HG03097 (cell line): Measurements from ENCODE around the gene CCR5.
"Not testable (repeated sequence)": the region's sequence is repeated elsewhere in the genome, so short reads cannot be mapped to it uniquely, and the experiment has no call there.

Experiments used
- ATAC-seq: cut with Tn5 transposase; IDR thresholded peaks from one replicate; pipeline ENCODE4 v1.9.1; 2021; ENCODE audit not compliant: unreplicated experiment, low FRiP score

Gene CCR5

GRCh38 chr3:46381625-46382024 is 10.9 kb downstream of the CCR5 start:
- no peak for ATAC-seq

- ATAC-seq = no peak
These were observed 12.6 kb downstream of the CCR5 start for GRCh38 chr3:46383211-46383950.

GRCh38 chr3:46383951-46384330 is 13.2 kb downstream of the CCR5 start:
- ATAC-seq = no peak

GRCh38 chr3:46386205-46386604 is 15.5 kb downstream of the CCR5 start:
- no peak for ATAC-seq

- not testable (repeated sequence) for ATAC-seq
These were observed 18.1 kb downstream of the CCR5 start for GRCh38 chr3:46388847-46389246.

GRCh38 chr3:46389306-46389705 is 18.6 kb downstream of the CCR5 start:
- no peak for ATAC-seq

GRCh38 chr3:46391526-46391925 is 20.8 kb downstream of the CCR5 start:
- not testable (repeated sequence) for ATAC-seq

- no peak for ATAC-seq
These were observed 22.3 kb downstream of the CCR5 start for GRCh38 chr3:46393011-46393410.

GRCh38 chr3:46393554-46394434 is 23.0 kb downstream of the CCR5 start:
- no peak for ATAC-seq

GRCh38 chr3:46395210-46395661 is 24.5 kb downstream of the CCR5 start:
- ATAC-seq = no peak

- no peak for ATAC-seq
These were observed 25.2 kb downstream of the CCR5 start for GRCh38 chr3:46395766-46396530.

- ATAC-seq = no peak
These were observed 26.4 kb downstream of the CCR5 start for GRCh38 chr3:46397111-46397510.

GRCh38 chr3:46398186-46398955 is 27.6 kb downstream of the CCR5 start:
- no peak for ATAC-seq

- no peak for ATAC-seq
These were observed 28.4 kb downstream of the CCR5 start for GRCh38 chr3:46399098-46399497.

- ATAC-seq = no peak
These were observed 28.8 kb downstream of the CCR5 start for GRCh38 chr3:46399557-46399956.

- ATAC-seq = no peak
These were observed 29.4 kb downstream of the CCR5 start for GRCh38 chr3:46400000-46400734.

- ATAC-seq = no peak
These were observed 30.1 kb downstream of the CCR5 start for GRCh38 chr3:46400846-46401245.

- ATAC-seq = no peak
These were observed 30.8 kb downstream of the CCR5 start for GRCh38 chr3:46401579-46401978.

GRCh38 chr3:46402902-46403301 is 32.2 kb downstream of the CCR5 start:
- not testable (repeated sequence) for ATAC-seq
